Spinal cord (tissue), 10 donors: ENCODE data around the gene ADGRG1. TPM values are rescaled to one million over a fixed set of nuclear protein-coding genes. Genes with fewer than 3 reads are reported as not detected.

Experiments
- DNase-seq, 6 donors: peaks; one replicate each; pipeline versions ENCODE4 v3.0.0 to v3.0.0-alpha.2; 2013 to 2015; ENCODE audit warnings: low spot score in 6 of 6, low read depth in 4 of 6
- H3K27ac ChIP-seq: one replicate; pipeline ENCODE4 v1.5.1; 2013; ENCODE audit warnings: low read depth, low read length, control low read depth
- H3K27me3 ChIP-seq: one replicate; pipeline ENCODE4 v1.6.1; 2013; ENCODE audit warnings: low read length; ENCODE audit not compliant: control insufficient read depth, insufficient read depth
- H3K36me3 ChIP-seq: one replicate; pipeline ENCODE4 v1.6.1; 2013; ENCODE audit warnings: low read length; ENCODE audit not compliant: control insufficient read depth, insufficient read depth
- H3K4me1 ChIP-seq: one replicate; pipeline ENCODE4 v1.6.1; 2013; ENCODE audit warnings: low read length; ENCODE audit not compliant: control insufficient read depth, insufficient read depth
- H3K4me3 ChIP-seq: one replicate; pipeline ENCODE4 v1.5.1; 2013; ENCODE audit warnings: low read depth, low read length, control low read depth
- H3K9me3 ChIP-seq: one replicate; pipeline ENCODE4 v1.6.1; 2013; ENCODE audit warnings: low read length; ENCODE audit not compliant: control insufficient read depth, insufficient read depth
- WGBS: methylation state at CpG from one replicate; pipeline ENCODE4 v1.1.5; 2013; ENCODE audit warnings: missing lambda C conversion rate; ENCODE audit not compliant: insufficient coverage; 5-methylcytosine and 5-hydroxymethylcytosine counted together
- polyA plus RNA-seq, 2 donors: library from polyadenylated mRNA; unstranded; fragments of 120-200 nt; gene quantifications; one replicate each; pipeline ENCODE4 v1.2.1, GENCODE V29; 2013; ENCODE audit not compliant: insufficient read length in 2 of 2
- total RNA-seq, 2 donors: library from RNA; depleted of rRNA in 1 of 2; stranded (reverse); fragments of 120-200 nt in 1 of 2; fragments of >200 nt in 1 of 2; gene quantifications; one replicate each; pipeline versions ENCODE4 v1.2.3 to v1.2.4, GENCODE V29; 2013 to 2014
- donor health status: healthy.

The ADGRG1 gene
- total and polyA plus RNA-seq, 4 donors, result 30.1 to 367 (median 189) TPM

GRCh38 chr16:57661936-57662906 is 33.8 kb downstream of the ADGRG1 start:
- no peaks in the 10 kb centered on the region for H3K9me3 ChIP-seq
- no peaks in the 10 kb centered on the region for H3K27me3 ChIP-seq
- H3K4me1 ChIP-seq, result peaks cover 11% of the 10 kb centered on the region
- no peak overlapping the region for H3K4me3 ChIP-seq
- no peak overlapping the region for H3K27ac ChIP-seq
- no peak for DNase-seq
- peaks cover 99% of the 10 kb centered on the region for H3K36me3 ChIP-seq
- WGBS, result 85% methylated on average over 16 of the region's 20 CpGs

- 72% methylated on average over 21 of the region's 21 CpGs for WGBS
- Histone ChIP-seq H3K27me3 (no peaks in the 10 kb centered on the region), H3K36me3 (peaks cover 97% of the 10 kb centered on the region)
Measured at GRCh38 chr16:57663436-57663835, 35.0 kb downstream of the ADGRG1 start.

GRCh38 chr16:57663917-57664661 is 35.7 kb downstream of the ADGRG1 start:
- Histone ChIP-seq H3K27ac (no peak overlapping the region), H3K4me1 (peaks cover 25% of the 10 kb centered on the region), H3K4me3 (no peak overlapping the region), H3K27me3 (no peaks in the 10 kb centered on the region), H3K9me3 (no peaks in the 10 kb centered on the region), H3K36me3 (peaks cover 90% of the 10 kb centered on the region)
- WGBS, result 68% methylated on average over 9 of the region's 15 CpGs
- no peak for DNase-seq

More at GRCh38 chr16:57663436-57663835, 35.0 kb downstream of the ADGRG1 start:
- no peaks in the 10 kb centered on the region for H3K9me3 ChIP-seq
- H3K27ac ChIP-seq, result no peak overlapping the region
- no peak overlapping the region for H3K4me3 ChIP-seq
- peaks cover 23% of the 10 kb centered on the region for H3K4me1 ChIP-seq
- DNase-seq, result no peak

- Histone ChIP-seq H3K27me3 (no peaks in the 10 kb centered on the region), H3K4me3 (no peak overlapping the region), H3K27ac (no peak overlapping the region), H3K4me1 (peaks cover 26% of the 10 kb centered on the region), H3K9me3 (no peaks in the 10 kb centered on the region), H3K36me3 (peaks cover 85% of the 10 kb centered on the region)
- DNase-seq, result no peak
- WGBS, result 89% methylated on average over 3 of the region's 6 CpGs
Measured at GRCh38 chr16:57664662-57665025, 36.2 kb downstream of the ADGRG1 start.

- no peak overlapping the region for H3K27ac ChIP-seq
- peaks cover 76% of the 10 kb centered on the region for H3K36me3 ChIP-seq
- peaks cover 34% of the 10 kb centered on the region for H3K4me1 ChIP-seq
- H3K27me3 ChIP-seq, result no peaks in the 10 kb centered on the region
- H3K4me3 ChIP-seq, result no peak overlapping the region
- H3K9me3 ChIP-seq, result no peaks in the 10 kb centered on the region
- WGBS, result 76% methylated on average over 3 of the region's 4 CpGs
- DNase-seq, result no peak
Measured at GRCh38 chr16:57665541-57665940, 37.1 kb downstream of the ADGRG1 start.

GRCh38 chr16:57666353-57667047 is 38.1 kb downstream of the ADGRG1 start:
- Histone ChIP-seq H3K27ac (no peak overlapping the region), H3K36me3 (peaks cover 67% of the 10 kb centered on the region), H3K4me3 (no peak overlapping the region), H3K4me1 (peaks cover 36% of the 10 kb centered on the region), H3K27me3 (no peaks in the 10 kb centered on the region), H3K9me3 (no peaks in the 10 kb centered on the region)
- 72% methylated on average over 10 of the region's 11 CpGs for WGBS
- DNase-seq, result no peak

GRCh38 chr16:57667048-57667525 is 38.7 kb downstream of the ADGRG1 start:
- Histone ChIP-seq H3K9me3 (no peaks in the 10 kb centered on the region), H3K27ac (no peak overlapping the region), H3K4me1 (peaks cover 36% of the 10 kb centered on the region), H3K36me3 (peaks cover 61% of the 10 kb centered on the region), H3K27me3 (no peaks in the 10 kb centered on the region), H3K4me3 (no peak overlapping the region)
- WGBS, result 78% methylated on average over 5 of the region's 5 CpGs
- no peak for DNase-seq

GRCh38 chr16:57667526-57668262 is 39.3 kb downstream of the ADGRG1 start:
- H3K4me1 ChIP-seq, result peaks cover 36% of the 10 kb centered on the region
- DNase-seq, result no peak
- H3K27me3 ChIP-seq, result no peaks in the 10 kb centered on the region
- no peak overlapping the region for H3K27ac ChIP-seq
- H3K36me3 ChIP-seq, result peaks cover 55% of the 10 kb centered on the region
- no peaks in the 10 kb centered on the region for H3K9me3 ChIP-seq
- 74% methylated on average over 15 of the region's 17 CpGs for WGBS
- no peak overlapping the region for H3K4me3 ChIP-seq

GRCh38 chr16:57668263-57668571 is 39.8 kb downstream of the ADGRG1 start, which contains the start of gene ADGRG3:
ADGRG3 (plus strand) TSS chr16:57668306; CDS start chr16:57668348, 42 bp downstream.
- 87% methylated on average over 3 of the region's 11 CpGs for WGBS
- no peak within 1 kb of the TSS for H3K27ac ChIP-seq
- H3K27me3 ChIP-seq, result no peaks in the 10 kb centered on the region
- peaks cover 36% of the 10 kb centered on the region for H3K4me1 ChIP-seq
- H3K36me3 ChIP-seq, result peaks cover 50% of the 10 kb centered on the region
- no peak for DNase-seq
- no peak within 1 kb of the TSS for H3K4me3 ChIP-seq
- H3K9me3 ChIP-seq, result no peaks in the 10 kb centered on the region
